ENCODE data around the gene TMCC3. TPM values are rescaled to one million over a fixed set of nuclear protein-coding genes. Genes with fewer than 3 reads are reported as not detected.

Gene TMCC3
- polyA plus RNA-seq, 1 donor (not counting 4 experiments of a cell fraction or from before 2014, with no cell fraction given), result 18.9 TPM

DNA sequence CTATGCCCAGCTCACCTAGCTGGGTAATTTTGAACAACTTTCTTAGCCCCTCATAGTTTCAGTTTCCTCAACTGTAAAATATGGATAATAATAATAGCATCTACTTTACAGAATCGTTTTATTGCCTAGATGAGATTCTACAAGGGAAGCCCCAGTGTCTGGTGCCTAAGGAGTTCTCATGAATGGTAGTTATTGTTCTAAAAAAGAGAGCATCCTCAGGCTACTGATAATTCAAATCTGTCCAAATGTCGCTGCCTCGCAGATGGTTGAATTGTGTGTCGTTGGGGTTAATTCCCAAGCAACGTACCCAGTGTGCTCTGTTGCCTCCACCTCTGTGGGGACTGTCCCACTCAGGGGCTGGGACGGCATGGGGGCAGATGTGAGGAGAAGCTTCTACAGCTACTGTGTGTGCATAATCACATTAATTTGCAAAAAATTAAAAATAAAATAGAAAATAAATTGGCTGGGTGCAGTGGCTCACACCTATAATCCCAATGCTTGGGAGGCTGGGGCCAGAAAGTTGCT, 119.1 kb downstream of the TMCC3 start:
- Histone ChIP-seq H3K4me1 (ENCODE audit: control insufficient read depth, extremely low read depth, insufficient read depth, low read length) (no peaks in the 10 kb centered on the region), H3K4me3 (ENCODE audit: control insufficient read depth in 2 of 3, extremely low read depth in 1 of 3, insufficient read depth in 2 of 3, low read depth in 1 of 3, low read length in 3 of 3) (no peak overlapping the region), H3K79me2 (ENCODE audit: control insufficient read depth, insufficient read depth, low read length) (no peaks in the 10 kb centered on the region), H4K20me1 (ENCODE audit: control insufficient read depth, extremely low read depth, insufficient read depth, low read length) (no peaks in the 10 kb centered on the region), H2AFZ (ENCODE audit: control insufficient read depth, low read length) (no peak overlapping the region), H3K4me2 (ENCODE audit: control insufficient read depth, extremely low read depth, insufficient read depth, low read depth, low read length) (no peak overlapping the region), H3K9ac (ENCODE audit: control insufficient read depth, extremely low read depth, insufficient read depth, low read length) (no peak overlapping the region), H3K36me3 (ENCODE audit: control insufficient read depth in 2 of 2, extremely low read depth in 1 of 2, insufficient read depth in 2 of 2, low read length in 2 of 2) (no peaks in the 10 kb centered on the region), H3K9me3 (ENCODE audit: control insufficient read depth, low read depth, low read length) (no peaks in the 10 kb centered on the region), H3K27ac (ENCODE audit: control insufficient read depth, insufficient read depth, low read length) (no peak overlapping the region), H3K27me3 (ENCODE audit: control insufficient read depth, extremely low read depth, insufficient read depth, low read length) (peaks cover 4% of the 10 kb centered on the region), H3K9me1 (ENCODE audit: control insufficient read depth, extremely low read depth, insufficient read depth, low read length) (no peaks in the 10 kb centered on the region)
- FAIRE-seq (no peak), DNase-seq (ENCODE audit: low read depth, low spot score) (no peak)
- no peak for TF ChIP-seq EZH2 (IDR thresholded peaks at IDR 0.05; ENCODE audit: low read length)
- TF ChIP-seq, protein P1, sequence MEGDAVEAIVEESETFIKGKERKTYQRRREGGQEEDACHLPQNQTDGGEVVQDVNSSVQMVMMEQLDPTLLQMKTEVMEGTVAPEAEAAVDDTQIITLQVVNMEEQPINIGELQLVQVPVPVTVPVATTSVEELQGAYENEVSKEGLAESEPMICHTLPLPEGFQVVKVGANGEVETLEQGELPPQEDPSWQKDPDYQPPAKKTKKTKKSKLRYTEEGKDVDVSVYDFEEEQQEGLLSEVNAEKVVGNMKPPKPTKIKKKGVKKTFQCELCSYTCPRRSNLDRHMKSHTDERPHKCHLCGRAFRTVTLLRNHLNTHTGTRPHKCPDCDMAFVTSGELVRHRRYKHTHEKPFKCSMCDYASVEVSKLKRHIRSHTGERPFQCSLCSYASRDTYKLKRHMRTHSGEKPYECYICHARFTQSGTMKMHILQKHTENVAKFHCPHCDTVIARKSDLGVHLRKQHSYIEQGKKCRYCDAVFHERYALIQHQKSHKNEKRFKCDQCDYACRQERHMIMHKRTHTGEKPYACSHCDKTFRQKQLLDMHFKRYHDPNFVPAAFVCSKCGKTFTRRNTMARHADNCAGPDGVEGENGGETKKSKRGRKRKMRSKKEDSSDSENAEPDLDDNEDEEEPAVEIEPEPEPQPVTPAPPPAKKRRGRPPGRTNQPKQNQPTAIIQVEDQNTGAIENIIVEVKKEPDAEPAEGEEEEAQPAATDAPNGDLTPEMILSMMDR (optimal IDR thresholded peaks at IDR 0.05 in 1 of 3, IDR thresholded peaks at IDR 0.05 in 1 of 3, conservative IDR thresholded peaks at IDR 0.05 in 1 of 3; ENCODE audit: extremely low read depth in 1 of 3, insufficient read depth in 2 of 3, low read length in 3 of 3), result no peak
- dilution Hi-C loops (cut with MboI; ENCODE audit: extremely low pct_ligation_motif_present, low sequenced_read_pairs), result no loop called here

DNA sequence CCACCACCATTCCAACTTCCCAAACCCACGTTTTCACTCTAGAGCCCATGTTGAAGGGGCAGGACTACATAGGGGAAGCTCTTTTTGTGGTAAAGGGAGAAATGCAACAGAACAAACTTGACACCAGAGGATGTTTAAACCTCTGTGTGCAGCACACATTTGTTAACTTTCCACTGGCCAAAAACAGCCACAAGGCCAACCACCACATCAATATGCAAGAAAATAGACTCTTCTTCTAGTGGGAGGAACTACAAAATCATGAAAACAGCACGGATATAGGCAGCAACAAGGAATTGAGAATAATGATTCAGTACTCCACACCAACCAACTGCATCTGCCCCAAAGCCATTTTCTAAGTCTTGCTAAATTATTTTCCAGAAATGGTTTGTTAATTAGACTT, 124.4 kb downstream of the TMCC3 start:
- DNase-seq (ENCODE audit: low read depth, low spot score) (no peak), FAIRE-seq (no peak)
- no peak overlapping the region for H3K4me3 ChIP-seq (ENCODE audit: control insufficient read depth in 2 of 3, extremely low read depth in 1 of 3, insufficient read depth in 2 of 3, low read depth in 1 of 3, low read length in 3 of 3)
- no peaks in the 10 kb centered on the region for H3K4me1 ChIP-seq (ENCODE audit: control insufficient read depth, extremely low read depth, insufficient read depth, low read length)
- H4K20me1 ChIP-seq (ENCODE audit: control insufficient read depth, extremely low read depth, insufficient read depth, low read length), result no peaks in the 10 kb centered on the region
- no peaks in the 10 kb centered on the region for H3K9me1 ChIP-seq (ENCODE audit: control insufficient read depth, extremely low read depth, insufficient read depth, low read length)
- no peaks in the 10 kb centered on the region for H3K79me2 ChIP-seq (ENCODE audit: control insufficient read depth, insufficient read depth, low read length)
- H3K4me2 ChIP-seq (ENCODE audit: control insufficient read depth, extremely low read depth, insufficient read depth, low read depth, low read length), result no peak overlapping the region
- dilution Hi-C loops (cut with MboI; ENCODE audit: extremely low pct_ligation_motif_present, low sequenced_read_pairs), result no loop called here
- H3K9ac ChIP-seq (ENCODE audit: control insufficient read depth, extremely low read depth, insufficient read depth, low read length), result no peak overlapping the region
- H3K36me3 ChIP-seq (ENCODE audit: control insufficient read depth in 2 of 2, extremely low read depth in 1 of 2, insufficient read depth in 2 of 2, low read length in 2 of 2), result no peaks in the 10 kb centered on the region
- TF ChIP-seq EZH2 (IDR thresholded peaks at IDR 0.05; ENCODE audit: low read length), result no peak
- TF ChIP-seq, protein P1 (optimal IDR thresholded peaks at IDR 0.05 in 1 of 3, IDR thresholded peaks at IDR 0.05 in 1 of 3, conservative IDR thresholded peaks at IDR 0.05 in 1 of 3; ENCODE audit: extremely low read depth in 1 of 3, insufficient read depth in 2 of 3, low read length in 3 of 3), result no peak
- H2AFZ ChIP-seq (ENCODE audit: control insufficient read depth, low read length), result no peak overlapping the region
- no peaks in the 10 kb centered on the region for H3K9me3 ChIP-seq (ENCODE audit: control insufficient read depth, low read depth, low read length)
- peaks cover 7% of the 10 kb centered on the region for H3K27me3 ChIP-seq (ENCODE audit: control insufficient read depth, extremely low read depth, insufficient read depth, low read length)
- no peak overlapping the region for H3K27ac ChIP-seq (ENCODE audit: control insufficient read depth, insufficient read depth, low read length)

Small RNA genes lying within 50 kb of the gene (small RNA-seq; reads per million reads assigned to genes)
- gene LSM3P2 (ENCODE audit: insufficient read length in 3 of 3, low read depth in 3 of 3, low replicate concordance in 1 of 3) (0 reads per million in 3 experiments), gene MIR5700 (ENCODE audit: insufficient read length in 3 of 3, low read depth in 3 of 3, low replicate concordance in 1 of 3) (0 to 0.50 (median 0) reads per million in 3 experiments)

Other genes starting within 250 kb of the TMCC3 start
- 4.8 to 9.5 TPM (median 6.4 TPM) in 3 replicates for gene CEP83, start 190.7 kb downstream of the TMCC3 start, polyA plus RNA-seq

Measured in keratinocyte (primary cell).